GM19372 (cell line): Measurements from ENCODE around the gene LHX6.

Source experiments
- ATAC-seq: cut with Tn5 transposase; IDR thresholded peaks from one replicate; pipeline ENCODE4 v1.9.1; 2021; ENCODE audit warnings: mild to moderate bottlenecking, low read depth, moderate library complexity; ENCODE audit not compliant: unreplicated experiment

LHX6 gene

GRCh38 chr9:122228568-122229484 lies at the start of gene LHX6:
LHX6 (minus strand) TSS chr9:122228957; CDS start chr9:122228740, 217 bp downstream.
- ATAC-seq = no peak

DNA sequence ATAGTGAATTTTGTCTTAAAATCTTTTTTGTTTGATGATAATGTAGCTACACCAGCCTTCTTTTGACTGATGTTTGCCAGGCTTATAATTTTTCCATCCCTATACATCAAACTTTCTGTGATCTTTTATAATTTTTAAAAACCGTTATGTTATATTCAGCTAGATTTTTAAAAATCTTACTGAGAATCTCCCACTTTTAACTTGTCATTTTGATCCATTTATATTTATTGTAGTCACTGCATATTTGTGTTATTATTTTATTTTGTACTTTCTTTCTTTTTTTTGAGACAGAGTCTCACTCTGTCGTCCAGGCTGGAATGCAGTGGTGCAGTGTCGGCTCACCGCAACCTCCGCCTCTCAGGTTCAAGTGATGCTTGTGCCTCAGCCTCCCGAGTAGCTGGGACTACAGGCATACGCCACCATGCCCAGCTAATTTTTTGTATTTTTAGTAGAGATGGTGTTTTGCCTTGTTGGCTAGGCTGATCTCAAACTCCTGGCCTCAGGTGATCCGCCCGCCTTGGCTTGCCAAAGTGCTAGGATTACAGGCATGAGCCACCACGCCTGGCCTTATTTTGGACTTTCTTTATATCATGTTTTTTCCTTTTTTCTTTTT lies 48.6 kb upstream of the LHX6 start:
- ATAC-seq = no peak

DNA sequence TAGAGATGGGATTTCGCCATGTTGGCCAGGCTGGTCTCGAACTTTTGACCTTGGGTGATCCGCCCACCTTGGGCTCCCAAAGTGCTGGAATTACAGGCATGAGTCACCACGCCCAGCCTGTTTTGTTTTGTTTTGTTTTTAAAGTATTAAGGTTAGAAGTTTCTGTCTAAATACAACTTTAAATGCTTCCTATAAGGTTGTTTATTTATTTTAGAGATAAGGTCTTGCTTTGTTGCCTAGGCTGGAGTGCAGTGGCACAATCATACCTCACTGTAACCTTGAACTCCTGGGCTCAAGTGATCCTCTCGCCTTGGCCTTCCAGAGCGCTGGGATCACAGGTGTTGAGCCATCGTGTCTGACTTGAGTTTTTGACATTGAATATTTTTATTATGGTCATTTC lies 47.3 kb upstream of the LHX6 start:
- no peak for ATAC-seq

DNA sequence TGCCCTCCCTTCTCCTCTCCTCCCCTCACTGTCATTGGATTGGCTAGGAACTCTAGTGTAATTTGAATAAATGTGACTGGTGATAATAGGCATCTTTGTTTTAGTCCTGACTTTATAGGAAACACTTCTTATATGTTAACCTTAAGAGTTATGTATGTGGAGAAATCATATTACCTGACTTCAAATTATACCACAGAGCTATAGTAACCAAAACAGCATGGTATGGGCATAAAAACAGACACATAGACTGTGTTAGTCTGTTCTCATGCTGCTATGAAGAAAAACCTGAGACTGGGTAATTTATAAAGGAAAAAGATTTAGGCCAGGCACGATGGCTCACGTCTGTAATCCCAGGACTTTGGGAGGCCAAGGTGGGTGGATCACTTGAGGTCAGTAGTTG lies 45.3 kb upstream of the LHX6 start:
- ATAC-seq = no peak

DNA sequence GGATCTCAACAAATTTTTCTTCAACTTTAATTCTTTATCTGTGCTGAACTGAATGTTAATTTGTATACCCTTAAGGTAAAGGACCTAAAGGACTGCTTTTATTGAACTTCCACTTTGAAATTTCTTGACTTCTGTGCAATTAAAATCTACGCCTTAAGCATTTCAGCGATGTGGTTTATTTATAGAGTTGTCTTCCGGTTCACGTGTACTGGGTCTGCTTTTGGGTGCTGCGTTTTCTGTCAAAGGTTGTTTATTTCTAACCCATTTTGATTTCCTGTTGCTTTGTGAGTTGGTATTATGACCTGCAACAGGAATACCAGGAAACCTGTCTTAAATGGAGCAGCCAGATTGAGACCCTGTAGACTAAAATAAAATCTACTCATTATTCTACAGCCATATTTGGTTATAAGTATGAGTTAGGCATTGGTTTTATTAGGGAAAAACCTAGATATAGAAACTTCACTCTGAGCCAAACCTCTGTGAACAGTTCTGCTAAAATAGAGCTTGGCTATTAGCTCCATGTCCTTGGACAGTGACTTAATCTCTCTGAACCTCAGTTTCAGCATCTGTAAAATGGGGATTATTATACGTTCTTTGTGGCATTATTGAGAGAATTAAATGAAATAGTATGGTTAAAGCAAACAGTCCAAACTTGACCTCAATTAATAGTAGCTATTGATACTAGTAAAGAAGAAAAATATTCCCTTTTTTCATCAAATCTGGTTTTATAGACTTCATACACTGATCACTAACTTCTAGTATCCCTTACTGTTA lies 39.5 kb upstream of the LHX6 start:
- no peak for ATAC-seq

GRCh38 chr9:122265149-122265915 lies 36.6 kb upstream of the LHX6 start:
- peak; percentile 29 for ATAC-seq

DNA sequence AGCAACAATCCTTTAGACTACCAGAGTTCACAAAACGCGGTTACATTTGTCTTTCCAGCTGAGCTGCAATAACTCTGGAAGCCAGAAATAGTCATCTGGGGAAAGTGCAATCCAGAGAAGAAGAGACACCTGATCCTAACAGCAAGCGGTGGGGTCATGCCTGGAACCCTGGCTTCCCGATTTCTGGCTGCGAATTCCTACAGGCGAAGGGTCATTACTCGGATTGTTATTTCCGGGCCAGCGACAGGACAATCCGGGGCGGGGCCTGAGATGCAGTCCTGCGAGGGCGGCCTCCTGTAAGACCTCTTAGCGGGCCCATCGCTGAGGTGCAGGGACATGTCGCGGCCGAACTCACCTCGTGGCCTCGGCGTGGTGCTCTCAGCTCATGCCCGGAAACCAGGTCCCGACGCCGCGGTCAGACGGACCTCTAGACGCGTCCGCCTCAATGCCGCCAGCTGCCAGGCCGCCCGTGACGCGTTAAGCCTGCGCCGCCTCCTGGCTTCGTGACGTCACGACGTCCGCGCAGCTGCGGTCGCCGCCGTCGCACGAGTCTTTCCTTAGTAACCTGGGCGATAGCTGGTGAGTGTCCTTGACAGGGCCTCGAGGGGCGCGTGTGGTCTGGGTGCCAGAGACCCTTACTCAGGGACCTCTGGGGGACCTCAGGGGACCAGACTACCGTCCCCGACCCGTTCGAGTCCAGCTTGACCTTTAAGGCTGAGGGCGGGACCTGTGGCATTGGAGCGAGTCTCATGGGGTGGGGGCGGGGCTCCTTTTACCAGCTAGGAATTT lies 35.8 kb upstream of the LHX6 start, which contains the start of the genes MRRF and RBM18:
TSS of gene MRRF (plus strand) at position 523 of the 789 bp plus-strand sequence. CDS start 6,010 bp downstream, outside the sequence.
TSS of gene RBM18 (minus strand) at position 481 of the 789 bp plus-strand sequence. CDS start 3,348 bp downstream, outside the sequence.
- peak; percentile 87 for ATAC-seq

- ATAC-seq = no peak
Measured at GRCh38 chr9:122263699-122264349, 35.1 kb upstream of the LHX6 start.

- no peak for ATAC-seq
Measured at GRCh38 chr9:122262073-122262472, 33.3 kb upstream of the LHX6 start.

DNA sequence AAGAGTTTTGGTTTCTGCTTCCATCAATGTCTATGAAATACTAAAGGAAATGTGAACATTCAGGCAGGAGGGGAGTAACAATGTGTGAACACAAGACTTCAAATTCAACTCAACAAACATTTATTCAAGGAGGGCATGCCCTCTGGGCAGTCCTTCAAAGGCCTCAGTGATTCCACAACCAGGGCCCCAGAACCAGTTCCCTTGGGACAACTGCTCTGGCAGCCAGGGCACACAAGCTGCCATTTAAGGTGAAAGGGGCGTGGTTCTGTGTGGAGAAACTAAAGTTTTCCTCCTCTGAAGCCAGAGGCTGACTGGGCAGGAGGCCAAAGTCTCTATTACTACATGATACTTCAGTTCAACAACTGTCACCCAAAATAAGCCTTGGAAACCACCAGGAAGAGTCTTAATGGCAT lies 32.7 kb upstream of the LHX6 start:
- ATAC-seq = no peak

DNA sequence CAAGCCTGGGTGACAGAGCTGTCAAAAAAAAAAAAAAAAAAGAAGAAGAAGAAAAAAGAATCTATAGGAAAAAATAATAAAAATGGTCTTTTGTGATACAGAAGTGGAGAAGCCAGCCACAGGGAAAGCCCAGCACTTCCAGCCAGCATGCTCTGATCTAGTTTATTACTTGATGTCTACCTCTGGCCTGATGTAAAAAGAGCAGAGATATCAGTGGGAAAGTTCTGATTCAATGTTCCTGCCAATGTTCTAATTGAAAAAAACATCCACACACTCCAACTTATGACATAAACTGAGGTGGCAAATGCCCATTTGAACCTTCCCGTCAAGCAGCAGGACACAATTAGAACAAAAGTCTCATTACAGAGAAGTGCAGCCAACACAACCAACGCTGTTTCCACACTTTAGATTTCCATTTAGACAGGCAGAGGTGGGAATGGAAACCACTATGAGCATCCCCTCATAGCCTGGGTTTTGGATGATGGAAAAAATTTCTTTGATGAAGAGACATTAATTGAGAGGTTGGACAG lies 30.2 kb upstream of the LHX6 start:
- ATAC-seq = no peak

- no peak for ATAC-seq
Measured at GRCh38 chr9:122256206-122256605, 27.4 kb upstream of the LHX6 start.

DNA sequence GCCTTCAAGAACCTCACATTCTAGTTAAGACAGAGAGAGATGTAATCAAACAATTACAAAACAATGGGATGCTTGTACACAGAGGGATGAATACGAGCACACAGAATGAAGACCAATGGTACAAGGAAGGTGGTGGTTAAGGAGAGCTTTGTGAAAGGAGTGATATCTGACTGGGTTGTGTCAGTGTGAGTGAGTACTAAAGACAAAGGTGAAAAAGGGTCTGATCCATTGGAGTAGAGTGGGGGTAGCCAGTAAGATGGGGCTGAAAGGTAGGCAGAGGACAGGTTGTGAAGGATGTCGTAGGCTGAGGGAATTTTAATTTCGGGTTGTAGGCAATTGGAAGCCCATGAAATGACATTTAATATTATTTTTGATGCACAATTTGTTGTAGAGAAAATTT lies 26.0 kb upstream of the LHX6 start:
- no peak for ATAC-seq

DNA sequence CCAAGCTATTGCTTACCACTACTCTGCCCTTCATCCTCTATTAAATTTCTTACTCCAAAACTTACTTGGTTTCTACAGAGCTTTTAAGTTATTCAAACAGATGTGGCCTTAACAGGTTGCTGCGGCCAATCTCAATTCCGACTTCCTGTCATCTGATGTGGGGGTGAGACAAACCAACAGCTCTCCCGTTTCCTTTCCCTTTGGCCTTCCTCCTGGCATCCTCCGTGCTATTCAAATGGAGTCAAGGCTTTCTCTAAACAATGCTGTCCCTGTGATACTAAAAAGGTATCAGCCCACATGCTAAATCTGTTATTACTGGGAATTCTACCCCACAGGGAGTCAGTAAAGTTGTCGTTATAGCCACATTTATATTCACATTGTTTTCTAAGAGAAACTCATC lies 24.0 kb upstream of the LHX6 start:
- ATAC-seq = no peak

GRCh38 chr9:122251351-122251750 lies 22.6 kb upstream of the LHX6 start:
- no peak for ATAC-seq

DNA sequence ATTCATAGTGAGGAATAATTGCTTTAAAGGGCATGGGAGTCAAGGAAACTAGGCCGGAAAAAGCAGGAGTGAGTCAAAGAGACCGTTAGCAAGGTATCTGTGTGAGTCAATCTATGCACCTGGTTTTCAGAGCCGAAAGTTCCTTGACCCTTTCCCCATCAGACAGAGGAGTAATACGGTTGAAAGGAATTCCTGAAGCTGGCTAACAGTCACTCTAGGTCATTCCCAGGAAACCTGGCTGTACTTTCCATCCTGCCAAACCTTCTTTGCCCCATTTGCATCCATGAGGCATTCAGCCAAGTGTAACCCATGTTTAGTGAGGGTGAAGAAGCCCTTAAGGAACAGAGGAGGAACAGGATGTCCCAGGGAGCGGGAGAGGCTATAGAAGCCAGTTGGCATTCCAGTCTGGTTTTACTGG lies 19.7 kb upstream of the LHX6 start:
- ATAC-seq = no peak

DNA sequence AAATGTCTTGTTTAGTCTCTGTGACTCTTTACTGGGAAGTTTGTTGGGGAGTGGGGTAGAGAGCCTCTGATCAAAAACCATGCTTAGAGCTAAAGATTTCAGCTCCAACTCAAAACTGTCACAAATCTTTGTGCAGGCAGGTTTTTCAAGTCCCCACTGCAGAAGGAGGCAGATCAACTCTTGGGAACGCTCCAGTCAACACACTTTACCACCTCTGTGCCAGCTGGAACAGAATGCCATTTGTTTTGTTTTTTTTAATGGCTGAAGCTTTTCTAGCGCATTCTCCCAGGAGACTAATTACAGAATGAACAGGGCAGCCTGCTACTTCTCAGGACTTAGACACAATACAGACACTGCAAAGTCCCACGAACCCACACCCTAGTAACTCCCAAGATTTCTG lies 17.9 kb upstream of the LHX6 start:
- ATAC-seq = no peak

- no peak for ATAC-seq
Measured at GRCh38 chr9:122244349-122244748, 15.6 kb upstream of the LHX6 start.

DNA sequence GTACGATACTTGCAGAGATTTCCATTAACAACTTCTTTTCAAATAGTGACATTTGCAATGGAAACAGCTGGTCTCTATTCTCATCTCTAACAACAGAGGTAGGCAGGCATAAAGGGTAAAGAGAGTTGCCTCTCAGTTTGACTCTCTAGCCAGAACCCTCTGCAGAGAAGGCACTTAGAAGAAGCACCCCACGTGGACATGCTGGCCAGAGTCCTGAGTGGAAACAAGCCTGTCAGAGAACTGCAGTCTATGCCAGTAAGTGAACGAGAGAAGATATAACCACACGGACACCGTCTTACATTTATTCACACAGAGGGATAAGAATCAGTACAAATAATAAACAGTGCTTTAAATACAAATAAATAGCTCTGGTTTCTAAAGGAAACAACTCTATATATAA lies 11.0 kb upstream of the LHX6 start:
- no peak for ATAC-seq
